Activated CD4-positive, CD25-positive, alpha-beta regulatory T cell (primary cell): ENCODE data around the gene RGS4.
"Not testable (repeated sequence)": the region's sequence is repeated elsewhere in the genome, so short reads cannot be mapped to it uniquely, and the experiment has no call there.

ENCODE experiments used
- DNase-seq, 4 experiments: peaks; one replicate each; lab custom pipeline; 2025; lab: John Stamatoyannopoulos, UW

The RGS4 gene

GRCh38 chr1:163068716-163069115 lies 445 bp upstream of the RGS4 start:
- no peak for DNase-seq

GRCh38 chr1:163069655-163070277 lies 605 bp downstream of the RGS4 start:
- no peak for DNase-seq

- no peak for DNase-seq
Measured at GRCh38 chr1:163071405-163072255, 2.5 kb downstream of the RGS4 start.

GRCh38 chr1:163072658-163073057 lies 3.5 kb downstream of the RGS4 start:
- DNase-seq = no peak

- DNase-seq = no peak
Measured at GRCh38 chr1:163074004-163074403, 4.8 kb downstream of the RGS4 start.

- no peak for DNase-seq
Measured at GRCh38 chr1:163074716-163075284, 5.6 kb downstream of the RGS4 start.

- DNase-seq = no peak
Measured at GRCh38 chr1:163076044-163076443, 6.9 kb downstream of the RGS4 start.

- no peak for DNase-seq
Measured at GRCh38 chr1:163076446-163076845, 7.3 kb downstream of the RGS4 start.

GRCh38 chr1:163076981-163077761 lies 8.0 kb downstream of the RGS4 start:
- no peak for DNase-seq

- no peak for DNase-seq
Measured at GRCh38 chr1:163082971-163083370, 13.8 kb downstream of the RGS4 start.

- no peak for DNase-seq
Measured at GRCh38 chr1:163083690-163084089, 14.5 kb downstream of the RGS4 start.

- no peak for DNase-seq
Measured at GRCh38 chr1:163084330-163084729, 15.2 kb downstream of the RGS4 start.

- DNase-seq = no peak
Measured at GRCh38 chr1:163085041-163085903, 16.1 kb downstream of the RGS4 start.

GRCh38 chr1:163085904-163086268 lies 16.7 kb downstream of the RGS4 start:
- no peak for DNase-seq

- DNase-seq = not testable (repeated sequence)
Measured at GRCh38 chr1:163089117-163089516, 20.0 kb downstream of the RGS4 start.

- DNase-seq = no peak
Measured at GRCh38 chr1:163090321-163090945, 21.3 kb downstream of the RGS4 start.

GRCh38 chr1:163093169-163093568 lies 24.0 kb downstream of the RGS4 start:
- DNase-seq = no peak

- DNase-seq = no peak
Measured at GRCh38 chr1:163093579-163093978, 24.4 kb downstream of the RGS4 start.

- DNase-seq = no peak
Measured at GRCh38 chr1:163094182-163094581, 25.0 kb downstream of the RGS4 start.

GRCh38 chr1:163094589-163094988 lies 25.4 kb downstream of the RGS4 start:
- no peak for DNase-seq

- no peak for DNase-seq
Measured at GRCh38 chr1:163095213-163095612, 26.1 kb downstream of the RGS4 start.
